ENCODE measurements around the gene HDGF.

Gene HDGF

DNA sequence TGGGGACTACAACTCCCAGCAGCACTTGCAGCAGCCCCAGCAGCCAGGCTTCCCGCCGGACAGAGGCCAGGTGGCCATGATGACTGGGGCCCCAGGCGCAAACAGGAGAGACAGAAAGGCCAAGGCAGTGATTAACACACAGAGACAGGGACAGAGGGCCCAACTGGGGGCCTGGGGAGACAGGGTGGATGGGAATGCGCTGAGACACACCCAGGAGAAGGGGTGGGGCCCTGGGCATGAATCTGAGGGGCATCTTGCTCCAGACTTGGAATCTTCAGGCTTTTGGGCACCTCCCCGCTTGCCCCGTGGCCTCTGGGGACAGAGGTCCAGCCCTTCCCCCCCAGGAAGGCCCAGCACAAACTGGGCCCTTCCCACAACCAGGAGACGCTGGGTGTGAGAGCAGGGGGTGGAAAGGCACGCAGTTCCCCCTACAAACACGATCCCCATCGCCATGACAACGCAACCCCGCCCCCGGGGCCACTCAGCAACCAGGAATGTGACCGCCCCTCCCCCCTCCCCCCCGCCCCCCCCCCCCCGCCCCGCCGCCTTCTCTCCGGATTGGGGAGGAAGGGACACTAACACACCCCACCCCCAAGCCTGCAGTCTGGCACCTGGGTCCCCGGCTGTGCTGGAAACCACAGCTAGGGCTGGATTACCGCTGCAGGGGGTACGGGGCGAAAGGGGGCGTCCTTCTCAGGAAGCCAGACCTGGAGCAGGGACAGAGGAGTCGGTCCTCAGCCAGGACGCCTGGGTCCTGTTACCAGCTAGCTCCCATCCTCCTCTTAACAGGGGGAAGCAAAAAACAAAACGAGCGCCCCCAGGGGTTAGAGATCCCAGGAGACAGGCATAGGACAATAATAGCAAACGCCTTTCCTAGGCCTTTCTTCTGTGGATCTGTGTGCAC lies 4.5 kb downstream of the HDGF start:
- no peak for DNase-seq (ENCODE audit: low read depth)

DNA sequence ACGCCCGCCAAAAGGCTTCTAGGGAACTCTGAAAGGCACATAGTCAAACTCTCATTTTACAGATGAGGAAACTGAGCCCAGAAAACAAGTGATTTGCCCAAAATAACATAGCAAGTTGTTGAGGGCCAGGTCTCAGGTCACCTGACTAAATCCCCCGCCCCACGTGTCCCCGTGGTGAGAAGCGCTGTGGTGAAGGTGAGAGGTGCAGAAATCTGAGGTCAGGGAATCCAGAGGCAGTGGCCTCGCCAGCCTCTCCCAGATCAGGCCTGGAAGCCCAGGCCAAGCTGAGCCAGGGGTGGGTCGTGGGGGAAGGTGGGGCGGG lies 5.1 kb downstream of the HDGF start:
- DNase-seq (ENCODE audit: low read depth): no peak

DNA sequence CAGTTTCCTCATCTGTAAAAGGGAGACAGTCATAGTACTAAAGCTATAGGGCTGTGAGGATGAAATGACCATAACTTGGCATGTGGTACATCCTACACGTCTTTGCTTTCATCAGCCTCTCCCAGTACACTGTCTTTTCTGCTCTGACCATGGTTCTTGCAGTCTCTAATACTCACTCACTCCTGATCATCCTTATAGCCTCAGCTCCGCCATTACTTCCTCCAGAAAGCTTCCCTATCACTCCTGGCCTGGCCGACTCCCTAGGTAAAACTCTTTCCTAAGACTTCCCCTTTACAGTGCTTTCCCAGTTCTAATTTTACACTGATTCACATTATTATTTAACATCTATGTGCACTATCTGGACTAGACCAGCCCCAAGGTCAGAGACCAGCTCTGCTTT lies 5.6 kb downstream of the HDGF start:
- no peak for DNase-seq (ENCODE audit: low read depth)

DNA sequence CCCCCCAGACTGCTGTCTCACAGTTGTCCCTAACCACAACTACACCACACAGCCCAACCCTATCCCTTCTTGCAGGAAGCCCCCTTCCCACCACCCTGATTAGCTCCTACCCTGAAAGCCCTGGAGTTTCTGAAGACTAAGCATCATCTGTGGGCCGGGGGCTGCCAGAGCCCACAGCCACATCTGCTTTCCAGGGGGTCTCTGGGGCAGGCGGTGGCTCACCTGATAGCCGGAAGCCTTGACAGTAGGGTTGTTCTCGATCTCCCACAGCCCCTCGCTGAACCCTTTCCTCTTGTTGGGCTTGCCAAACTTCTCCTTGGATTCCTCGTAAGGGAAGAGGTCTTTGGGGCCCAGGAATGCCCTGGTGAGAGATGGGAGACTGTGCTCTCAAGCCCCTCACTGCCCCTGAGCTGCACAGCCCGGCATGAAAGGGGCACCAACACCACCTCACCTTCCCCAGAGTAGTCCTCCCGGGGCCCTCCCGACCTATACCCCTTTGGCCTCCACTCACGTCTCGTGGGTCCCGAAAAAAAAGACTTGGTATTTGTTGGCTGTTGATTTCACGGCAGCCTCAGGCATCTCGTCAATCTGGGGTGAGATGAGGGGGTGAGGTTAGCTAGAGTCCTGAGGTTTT lies 6.6 kb downstream of the HDGF start:
- DNase-seq (ENCODE audit: low read depth): no peak

DNA sequence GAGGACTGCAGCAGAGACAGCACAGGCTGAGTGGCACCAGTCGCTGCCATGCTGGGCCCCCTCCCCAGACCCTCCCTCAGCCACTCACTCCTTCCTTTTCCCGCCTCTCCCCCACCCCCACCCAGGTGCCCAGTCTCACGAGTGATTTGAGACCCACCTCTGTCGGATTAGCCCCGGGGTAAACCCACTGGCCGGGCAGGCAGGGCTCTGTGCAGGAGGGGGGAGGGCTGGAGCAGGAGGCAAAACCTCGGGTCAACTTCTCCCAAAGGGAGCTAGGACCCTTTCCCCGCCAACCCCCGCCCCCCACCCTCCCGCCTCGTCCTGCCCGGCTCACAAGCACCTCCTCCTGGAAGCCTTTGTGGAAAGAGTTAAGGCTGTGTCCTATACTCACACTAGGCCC lies 7.1 kb downstream of the HDGF start:
- DNase-seq (ENCODE audit: low read depth): no peak

DNA sequence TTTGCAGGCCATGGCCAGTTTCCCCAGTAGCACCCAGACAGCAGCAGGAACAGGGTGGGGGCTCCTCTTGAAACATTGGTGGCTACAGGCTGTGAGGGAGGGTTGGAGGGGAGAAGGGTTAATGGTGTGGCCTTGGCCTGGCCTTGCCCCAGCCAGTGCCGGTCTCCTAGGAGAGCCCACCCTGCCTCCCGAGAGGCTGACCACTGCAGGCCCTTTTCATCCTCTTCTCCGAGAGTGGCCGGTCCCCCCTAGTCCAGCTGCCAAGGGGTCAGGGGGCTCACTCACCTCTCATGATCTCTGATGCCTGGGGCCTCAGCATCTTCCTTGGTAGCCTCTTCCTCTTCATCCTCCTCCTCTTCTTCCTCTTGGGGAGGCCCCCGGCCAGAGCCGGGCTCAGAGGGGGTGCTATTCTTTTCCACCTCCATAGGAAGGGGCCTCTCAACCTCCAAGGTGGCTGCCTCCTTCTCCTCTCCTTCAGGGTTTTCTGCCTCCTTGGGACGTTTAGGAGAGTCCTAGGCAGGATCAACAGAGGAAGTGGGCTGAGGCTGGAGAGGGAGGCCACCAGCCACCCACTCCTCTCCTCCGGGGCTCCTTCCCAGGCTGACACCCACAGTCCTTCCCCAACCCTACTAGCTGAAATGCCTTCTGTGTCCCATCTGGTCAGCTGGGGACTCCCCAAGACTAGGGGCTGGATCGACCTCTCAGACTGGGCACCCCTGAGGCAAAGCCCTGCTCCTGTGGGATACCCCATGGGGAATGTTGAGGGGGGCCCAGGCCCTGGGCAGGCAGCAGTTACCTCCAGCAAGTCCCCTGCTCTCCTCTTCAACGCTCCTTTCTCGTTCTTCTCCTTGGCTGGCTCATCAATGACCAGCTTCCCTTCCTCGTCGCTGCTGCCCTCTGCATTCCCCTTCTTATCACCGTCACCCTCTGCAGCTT lies 7.8 kb downstream of the HDGF start:
- no peak for DNase-seq (ENCODE audit: low read depth)

DNA sequence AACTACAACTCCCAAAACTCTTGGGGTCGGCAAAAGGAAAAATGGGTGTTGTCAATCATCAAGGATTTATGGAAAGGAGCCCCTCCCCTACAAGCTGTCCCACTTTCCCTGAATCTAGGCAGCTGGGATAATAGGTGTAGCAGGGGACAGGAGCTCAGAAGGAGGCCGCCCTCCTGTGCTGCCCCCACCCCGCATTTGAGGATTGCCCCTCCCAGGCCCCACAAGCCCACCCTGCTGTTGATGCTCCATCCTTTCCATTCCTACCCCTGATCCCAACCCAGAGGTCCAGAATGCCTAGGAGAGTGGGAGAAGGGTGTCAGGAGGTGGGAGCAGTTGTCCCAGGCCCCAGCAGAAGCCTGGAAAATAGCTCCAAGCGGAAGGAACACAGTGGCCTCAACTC lies 8.7 kb downstream of the HDGF start:
- DNase-seq (ENCODE audit: low read depth): no peak

DNA sequence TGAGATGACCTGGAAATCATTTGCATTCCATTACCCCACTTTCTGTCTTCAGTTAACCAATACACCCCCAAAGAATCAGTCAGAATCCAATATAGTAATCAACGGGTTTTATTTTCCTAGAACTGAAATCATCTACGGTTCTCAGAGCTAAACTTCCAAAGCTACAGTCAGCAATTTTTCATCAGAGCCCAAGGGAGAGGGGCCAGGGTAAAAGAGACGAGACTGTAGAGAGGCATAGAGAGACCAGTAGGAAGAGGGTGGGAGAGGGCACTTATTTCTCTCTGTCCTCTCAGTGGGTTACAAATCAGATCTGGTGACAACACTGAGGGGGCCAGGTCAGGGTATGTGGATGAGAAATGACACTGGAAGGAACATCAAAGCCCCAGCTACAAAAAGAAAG lies 9.5 kb downstream of the HDGF start:
- DNase-seq (ENCODE audit: low read depth): no peak

DNA sequence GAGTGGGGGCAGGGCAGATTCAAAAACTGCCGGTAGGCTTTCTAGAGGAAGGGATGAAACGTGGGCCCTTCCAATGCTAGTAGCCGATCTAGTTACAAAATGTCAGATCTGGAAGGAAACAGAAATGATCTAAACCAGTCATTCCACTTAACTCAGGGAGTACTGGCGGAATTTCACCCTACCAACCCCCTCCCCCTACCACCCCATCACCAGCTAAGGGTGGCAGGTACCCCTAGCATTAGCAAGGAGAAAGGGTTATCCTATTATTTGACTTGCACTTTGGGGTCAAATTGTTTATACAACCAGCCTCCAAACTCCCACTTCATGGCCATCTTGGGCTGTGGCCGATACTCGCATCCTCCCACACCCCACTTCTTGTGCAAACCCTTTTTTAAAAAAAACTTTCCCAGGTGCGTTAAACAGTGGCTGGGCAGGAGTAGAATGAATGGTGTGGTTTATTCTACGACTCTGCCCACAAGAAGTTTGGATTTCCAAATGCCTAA lies 9.9 kb downstream of the HDGF start:
- DNase-seq (ENCODE audit: low read depth): no peak

DNA sequence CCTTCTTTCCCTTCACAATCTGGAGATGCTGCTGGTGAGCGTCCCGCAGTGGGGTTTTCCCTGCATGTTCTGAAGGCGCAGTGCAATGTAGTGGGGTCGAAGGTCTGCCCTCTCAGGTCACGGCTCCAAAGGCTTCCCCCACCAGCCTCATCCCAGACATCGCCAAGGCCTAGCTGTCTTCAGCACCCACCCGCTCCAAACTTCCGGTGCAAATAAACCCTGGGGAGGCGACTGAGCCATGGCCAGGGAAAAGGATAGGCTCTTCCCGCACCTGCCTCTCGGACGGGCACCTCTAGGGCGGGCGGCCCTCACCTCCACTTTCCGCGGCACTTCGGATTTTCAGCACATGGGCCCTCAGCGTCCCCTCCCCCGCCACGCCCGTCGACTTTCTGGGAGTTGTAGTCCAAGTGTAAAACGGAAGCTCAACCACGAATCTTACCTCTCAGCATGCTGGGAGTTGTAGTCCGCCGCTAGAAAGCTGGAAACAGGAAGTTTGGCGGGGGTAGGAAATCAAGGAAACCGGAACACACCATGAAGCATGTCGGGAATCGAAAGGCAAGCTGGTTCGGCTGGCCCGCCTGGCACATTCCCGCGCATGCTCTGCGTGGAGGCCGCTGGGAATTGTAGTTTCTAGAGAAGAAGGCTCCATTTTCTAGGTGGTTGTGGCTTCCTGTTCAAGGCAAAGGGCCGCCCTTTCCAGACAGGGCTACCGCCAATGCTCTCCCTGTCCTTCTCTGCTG lies 10.6 kb downstream of the HDGF start, which contains the start of gene MRPL24:
MRPL24 (minus strand) TSS at position 348 of the 740 bp plus-strand sequence. CDS start 2,384 bp downstream, outside the sequence.
- peak; percentile 81 for DNase-seq (ENCODE audit: low read depth)

DNA sequence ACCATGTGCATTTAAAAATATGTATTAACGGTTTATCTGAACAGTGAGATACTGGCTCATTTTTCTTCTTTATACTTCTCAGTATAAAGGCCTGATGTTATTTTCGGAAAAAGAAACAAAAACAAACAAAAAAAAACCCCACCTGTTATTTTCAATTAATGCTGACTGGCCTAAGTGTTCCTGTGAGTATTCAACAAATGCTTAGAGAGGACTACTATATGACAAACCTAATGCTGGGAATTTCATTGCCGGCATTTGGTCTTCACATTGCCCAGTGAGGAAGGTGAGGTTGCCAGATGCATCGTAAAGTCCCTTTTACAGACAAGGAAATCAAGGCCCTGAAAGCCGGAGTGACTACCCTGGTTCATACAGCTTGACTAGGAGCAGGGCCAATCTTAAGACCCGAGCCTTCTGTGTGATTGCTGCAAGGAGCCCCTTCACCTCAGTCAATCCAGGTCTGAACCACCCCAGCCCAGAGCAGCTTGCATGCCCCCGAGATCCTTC lies 11.2 kb downstream of the HDGF start:
- no peak for DNase-seq (ENCODE audit: low read depth)

DNA sequence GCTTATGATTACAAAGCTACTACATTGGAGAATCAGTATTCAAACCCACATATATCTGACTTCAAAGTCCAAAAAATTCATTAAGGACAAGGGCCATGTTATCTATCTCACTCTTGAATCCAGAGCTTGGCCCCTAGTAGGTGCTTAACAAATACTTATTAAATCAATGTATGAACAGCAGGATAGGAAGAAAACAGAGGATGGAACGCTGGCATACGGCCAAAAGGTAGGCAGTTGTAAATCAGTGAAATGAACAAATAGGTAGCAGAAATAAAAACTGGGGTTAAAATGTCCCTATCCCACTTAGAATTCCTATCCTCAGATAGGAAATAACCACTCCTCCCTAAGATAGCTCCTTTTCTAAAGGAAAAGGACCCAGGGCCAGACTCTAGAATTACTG lies 12.6 kb downstream of the HDGF start:
- DNase-seq (ENCODE audit: low read depth): no peak

DNA sequence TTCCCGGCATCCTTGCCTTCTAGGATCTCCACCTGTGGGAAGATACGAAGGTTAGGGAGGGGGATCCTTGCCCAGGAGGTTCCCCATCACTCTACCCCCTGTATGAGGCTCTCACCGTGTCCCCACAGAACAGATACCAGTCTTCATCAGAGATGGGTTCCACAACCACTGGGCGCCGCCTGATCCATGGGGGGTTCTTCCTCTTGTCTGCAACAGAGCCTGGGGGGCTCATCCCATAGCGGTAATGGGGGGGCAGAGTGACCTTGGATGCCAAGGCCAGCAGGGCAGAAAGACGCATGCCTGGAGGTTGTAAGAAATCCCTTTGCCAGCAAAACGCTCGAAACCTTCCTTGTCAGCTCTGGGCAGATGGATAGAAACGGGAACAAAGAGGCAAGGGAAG lies 13.1 kb downstream of the HDGF start:
- no peak for DNase-seq (ENCODE audit: low read depth)

DNA sequence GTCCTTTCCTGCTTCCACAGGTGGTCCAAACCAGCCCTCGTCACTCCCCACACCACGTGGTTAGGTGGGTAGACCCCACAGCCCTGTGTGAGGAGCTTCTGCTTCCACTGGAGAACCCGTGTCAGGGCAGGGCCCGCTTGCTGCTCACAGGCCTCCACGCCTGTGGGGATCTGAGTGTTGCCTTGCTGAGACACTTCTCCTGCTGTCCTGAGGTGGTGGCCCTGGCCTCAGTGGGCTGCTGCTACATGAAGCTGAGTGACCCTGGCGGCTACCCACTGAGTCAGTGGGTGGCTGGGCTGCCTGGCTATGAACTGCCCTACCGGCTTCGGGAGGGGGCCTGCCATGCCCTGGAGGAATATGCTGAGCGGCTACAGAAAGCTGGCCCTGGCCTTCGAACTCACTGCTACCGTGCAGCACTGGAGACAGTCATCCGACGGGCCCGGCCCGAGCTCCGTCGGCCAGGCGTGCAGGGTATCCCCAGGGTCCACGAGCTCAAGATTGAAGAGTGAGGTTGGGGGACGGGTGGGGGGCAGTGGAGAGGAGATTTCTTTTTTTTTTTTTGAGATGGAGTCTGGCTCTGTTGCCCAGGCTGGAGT lies 17.4 kb downstream of the HDGF start:
- DNase-seq (ENCODE audit: low read depth): no peak

DNA sequence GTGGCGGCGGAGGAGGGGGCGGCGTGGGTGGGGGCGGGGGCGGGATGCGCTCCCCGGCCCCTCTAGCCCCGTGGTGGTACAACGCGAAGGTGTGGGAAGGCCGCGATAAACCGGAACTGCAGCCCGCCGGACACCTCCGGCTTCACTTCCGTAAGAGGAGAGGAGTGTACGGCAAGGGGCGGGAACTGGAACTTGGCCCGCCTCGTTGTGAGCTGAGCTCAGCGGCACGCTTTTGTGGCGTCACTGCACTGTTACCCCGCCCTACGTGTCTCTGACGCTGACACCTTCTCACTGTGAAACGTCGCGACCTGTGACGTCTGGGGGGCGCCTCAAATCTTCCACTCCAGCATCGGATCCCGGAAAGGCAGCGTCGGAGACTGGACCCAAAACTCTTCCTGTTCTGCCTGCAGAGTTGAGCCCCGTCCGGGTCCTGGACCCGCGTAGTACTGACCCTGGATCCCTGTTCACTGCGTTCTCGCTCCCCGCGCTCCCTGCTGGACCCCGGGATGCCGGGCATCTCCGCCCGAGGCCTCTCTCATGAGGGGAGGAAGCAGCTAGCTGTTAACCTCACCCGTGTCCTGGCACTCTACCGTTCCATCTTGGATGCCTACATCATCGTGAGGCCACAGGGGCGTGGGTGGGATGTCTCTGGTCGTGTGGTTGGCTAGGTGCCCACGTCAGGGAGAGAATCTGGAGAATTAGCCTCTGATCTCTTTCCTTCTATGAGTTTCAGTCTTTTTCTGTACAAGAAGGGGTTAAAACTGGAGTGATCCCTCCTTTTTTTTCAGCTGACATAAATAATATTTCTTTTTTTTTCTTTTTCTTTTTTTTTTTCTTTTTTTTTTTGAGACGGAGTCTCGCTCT lies 22.6 kb downstream of the HDGF start, which contains the start of gene ISG20L2:
ISG20L2 (minus strand) TSS at position 168 of the 864 bp plus-strand sequence. CDS start 1,114 bp downstream, outside the sequence.
- DNase-seq (ENCODE audit: low read depth): peak; percentile 79

DNA sequence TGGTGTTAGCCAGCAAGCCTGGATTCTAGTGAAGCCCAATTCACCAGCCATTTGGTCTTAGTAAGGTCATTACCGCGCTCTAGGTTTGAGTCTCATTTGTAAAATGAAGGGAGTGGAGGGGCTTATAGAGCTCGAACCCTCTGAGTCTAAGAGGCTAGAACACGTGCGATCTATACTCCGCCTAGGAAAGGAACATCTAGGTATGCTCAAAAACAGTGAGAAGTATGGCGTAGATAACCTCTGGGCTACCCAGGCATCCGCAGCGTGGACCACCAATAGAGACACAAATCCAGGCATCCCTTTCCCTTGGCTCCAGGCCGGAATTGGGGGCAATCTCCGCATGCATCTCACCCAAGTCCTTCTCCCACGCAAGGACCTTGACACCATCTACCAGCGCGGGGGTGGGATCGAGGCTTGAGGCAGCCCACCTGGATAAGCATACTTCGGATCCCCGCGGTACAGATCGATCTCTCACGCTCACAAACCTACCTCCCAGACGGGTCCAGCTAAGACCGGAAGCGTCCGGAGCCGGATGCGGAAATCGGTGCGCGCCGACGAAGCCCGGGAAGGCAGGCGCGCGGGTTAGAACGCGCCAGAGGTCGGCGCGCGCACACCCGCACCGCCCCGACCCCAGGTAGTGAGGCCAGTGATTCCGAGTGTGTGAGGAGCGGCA lies 23.4 kb downstream of the HDGF start, which contains the start of gene METTL25B:
METTL25B (plus strand) TSS at position 544 of the 673 bp plus-strand sequence. CDS start 636 bp downstream, outside the sequence.
- DNase-seq (ENCODE audit: low read depth): no peak

DNA sequence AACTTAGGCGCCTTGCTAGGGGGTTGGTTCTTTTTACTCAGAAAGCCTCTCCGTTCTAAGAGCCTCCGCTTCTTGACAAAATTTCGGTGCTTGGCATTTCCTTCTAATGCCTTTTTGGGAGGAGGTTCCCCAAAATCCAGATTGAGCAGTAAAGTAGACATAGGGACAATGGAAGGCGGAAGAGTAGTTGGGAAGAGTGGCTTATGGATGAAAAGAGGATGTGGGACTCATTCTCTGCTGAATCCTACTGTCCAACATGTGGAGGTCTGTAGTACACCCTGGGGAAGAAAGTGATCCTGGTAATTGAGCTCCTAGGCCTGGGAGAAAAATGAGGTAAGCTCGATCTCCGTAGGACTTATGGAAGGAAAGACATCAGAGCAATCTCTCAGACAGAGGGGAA lies 24.0 kb downstream of the HDGF start:
- DNase-seq (ENCODE audit: low read depth): no peak

DNA sequence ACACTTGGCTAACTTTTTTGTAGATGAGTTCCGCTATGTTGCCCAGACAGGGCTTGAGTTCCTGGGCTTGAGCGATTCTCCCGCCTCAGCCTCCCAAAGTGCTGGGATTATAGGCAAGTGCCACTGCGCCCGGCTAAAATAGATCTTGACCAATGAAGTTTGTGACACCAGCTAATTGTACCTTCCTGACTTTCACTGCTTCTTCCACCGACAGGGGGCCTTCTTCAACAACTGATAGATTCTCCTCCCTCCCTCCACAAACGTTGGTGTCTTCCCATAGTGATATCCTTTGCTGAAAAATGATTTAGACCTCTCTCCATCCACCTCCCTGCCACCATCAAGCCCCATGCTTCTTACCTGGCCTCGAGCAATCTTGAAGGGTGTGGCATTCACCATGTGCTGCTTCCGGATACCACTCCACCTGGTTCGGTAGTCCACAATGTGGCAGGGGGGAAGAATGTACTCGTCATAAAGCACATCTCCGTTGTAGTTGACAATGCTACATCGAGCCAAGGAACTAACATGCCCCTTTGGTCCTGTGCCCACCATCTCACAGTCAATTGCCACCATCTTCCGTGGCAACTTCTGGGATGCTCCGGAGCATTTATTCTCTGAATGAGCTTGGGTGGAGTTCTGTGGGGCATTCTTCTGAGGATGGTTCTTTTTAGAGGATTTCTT lies 24.8 kb downstream of the HDGF start:
- no peak for DNase-seq (ENCODE audit: low read depth)
